Ectodermal cell (in vitro differentiated cells): ENCODE data around the gene GRB10.

Experiments
- H3K27ac ChIP-seq: 2 replicates; pipeline ENCODE4 v1.7.0; 2013; ENCODE audit warnings: mild to moderate bottlenecking, low read depth, low read length; ENCODE audit not compliant: insufficient read depth, poor library complexity, severe bottlenecking
- H3K27me3 ChIP-seq: 2 replicates; pipeline ENCODE4 v1.7.0; 2013; ENCODE audit warnings: mild to moderate bottlenecking, low read length; ENCODE audit not compliant: insufficient read depth, control insufficient read depth, poor library complexity, severe bottlenecking
- H3K36me3 ChIP-seq: one replicate; pipeline ENCODE4 v1.7.0; 2013; ENCODE audit warnings: low read length; ENCODE audit not compliant: control insufficient read depth, insufficient read depth
- H3K4me1 ChIP-seq: one replicate; pipeline ENCODE4 v1.7.0; 2013; ENCODE audit warnings: low read length; ENCODE audit not compliant: control insufficient read depth, insufficient read depth
- H3K4me3 ChIP-seq: 2 replicates; pipeline ENCODE4 v1.7.0; 2013; ENCODE audit warnings: low read depth, low read length, control low read depth; ENCODE audit not compliant: insufficient read depth
- H3K9me3 ChIP-seq: 2 replicates; pipeline ENCODE4 v1.7.0; 2013; ENCODE audit warnings: mild to moderate bottlenecking, low read length, moderate library complexity; ENCODE audit not compliant: control insufficient read depth
- WGBS, 2 experiments: methylation state at CpG; one replicate each; pipeline ENCODE4 v1.1.7; 2013; ENCODE audit warnings: missing lambda C conversion rate in 2 of 2; 5-methylcytosine and 5-hydroxymethylcytosine counted together

GRB10 gene

DNA sequence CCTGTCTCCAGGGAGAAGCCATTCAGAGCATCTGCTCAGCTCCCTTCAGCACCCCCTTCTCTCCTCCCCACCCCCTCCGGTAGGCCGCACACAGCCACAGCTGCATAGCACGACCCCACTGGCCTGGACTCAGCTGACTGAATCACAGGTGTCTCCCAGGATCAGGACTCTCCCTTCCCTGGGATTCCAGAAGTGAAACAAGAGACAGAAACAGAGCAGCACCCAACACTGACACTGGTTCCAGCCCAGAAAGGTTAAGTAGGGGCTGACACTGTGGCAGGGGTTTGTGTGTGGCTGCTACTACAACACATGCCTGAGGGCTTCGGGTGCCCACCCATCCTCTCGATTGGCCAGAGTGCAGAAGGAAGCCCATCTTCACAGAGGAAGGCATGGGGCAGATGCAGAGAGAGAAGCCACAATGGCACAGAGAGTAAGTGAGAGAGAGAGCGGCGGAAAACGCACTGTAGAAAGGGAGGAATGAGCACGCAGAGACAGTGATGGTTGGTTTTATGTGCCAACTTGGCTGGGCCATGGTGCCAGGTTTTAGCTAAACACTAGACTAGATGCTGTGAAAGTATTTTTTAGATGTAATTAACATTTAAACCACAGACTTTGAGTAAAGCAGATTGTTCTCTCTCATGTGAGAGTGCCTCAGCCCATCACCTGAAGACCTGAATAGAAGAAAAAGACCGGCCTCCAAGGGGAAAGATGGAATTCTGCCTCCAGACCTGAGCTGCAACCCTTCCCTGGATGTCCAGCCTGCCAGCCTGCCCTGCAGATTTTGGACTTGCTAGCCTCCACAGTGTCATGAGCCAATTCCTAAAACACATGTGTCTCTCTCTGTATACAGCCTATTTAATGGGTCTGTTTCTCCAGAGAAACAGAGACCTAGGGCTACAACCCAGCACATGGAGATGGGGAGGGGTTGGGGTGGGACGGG, 107.5 kb downstream of the GRB10 start:
- Histone ChIP-seq H3K4me1 (peaks cover 8% of the 10 kb centered on the region), H3K27me3 (no peaks in the 10 kb centered on the region), H3K27ac (no peak overlapping the region), H3K36me3 (no peaks in the 10 kb centered on the region), H3K9me3 (no peaks in the 10 kb centered on the region), H3K4me3 (no peak overlapping the region)
- 89 to 90% methylated on average over 11 of the region's 11 CpGs for WGBS, 2 experiments

DNA sequence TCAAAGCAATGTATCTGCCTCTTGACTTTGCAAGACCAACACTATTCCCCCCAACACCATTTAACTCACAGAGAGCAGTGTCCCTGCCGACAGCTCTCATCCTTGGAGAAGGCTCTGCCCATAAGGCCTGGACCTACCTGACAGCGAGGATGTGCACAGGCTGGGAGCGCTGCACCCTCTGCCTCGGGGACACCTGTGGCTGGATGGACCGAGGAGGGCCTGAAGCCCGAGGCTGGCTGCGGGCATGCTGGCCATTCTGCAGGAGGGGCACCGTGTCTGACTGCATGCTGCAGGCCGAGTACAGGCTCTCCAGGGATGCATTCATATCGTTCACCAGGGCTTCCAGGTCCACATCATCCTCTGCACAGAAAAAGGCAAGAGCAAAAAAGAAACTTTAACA, 108.4 kb downstream of the GRB10 start:
- H3K4me1 ChIP-seq, result peaks cover 8% of the 10 kb centered on the region
- no peak overlapping the region for H3K4me3 ChIP-seq
- H3K36me3 ChIP-seq, result no peaks in the 10 kb centered on the region
- no peaks in the 10 kb centered on the region for H3K27me3 ChIP-seq
- 88 to 89% methylated on average over 10 of the region's 10 CpGs for WGBS, 2 experiments
- H3K9me3 ChIP-seq, result no peaks in the 10 kb centered on the region
- no peak overlapping the region for H3K27ac ChIP-seq

DNA sequence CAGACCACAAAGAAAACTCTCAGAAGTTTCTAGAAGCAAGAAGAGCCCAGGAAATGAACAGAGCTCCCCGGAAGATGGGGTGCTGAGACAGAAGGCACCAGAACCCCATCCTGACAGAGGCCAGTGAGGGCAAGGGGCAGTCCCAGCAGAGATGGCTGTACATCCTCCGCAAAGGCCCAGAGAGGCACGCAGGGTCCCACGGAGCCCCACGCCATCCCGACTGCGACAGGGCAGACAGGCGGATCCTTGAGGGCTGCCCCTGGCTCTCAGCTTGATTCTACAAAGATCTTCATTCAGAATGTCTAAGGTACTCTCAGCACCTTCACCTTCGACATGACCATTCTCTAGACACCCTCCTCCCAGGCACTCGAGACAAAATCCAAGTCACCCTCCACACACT, 109.6 kb downstream of the GRB10 start:
- no peaks in the 10 kb centered on the region for H3K9me3 ChIP-seq
- H3K4me1 ChIP-seq, result peaks cover 8% of the 10 kb centered on the region
- no peaks in the 10 kb centered on the region for H3K27me3 ChIP-seq
- 92 to 96% methylated on average over 10 of the region's 10 CpGs for WGBS, 2 experiments
- H3K36me3 ChIP-seq, result no peaks in the 10 kb centered on the region
- H3K27ac ChIP-seq, result no peak overlapping the region
- no peak overlapping the region for H3K4me3 ChIP-seq

DNA sequence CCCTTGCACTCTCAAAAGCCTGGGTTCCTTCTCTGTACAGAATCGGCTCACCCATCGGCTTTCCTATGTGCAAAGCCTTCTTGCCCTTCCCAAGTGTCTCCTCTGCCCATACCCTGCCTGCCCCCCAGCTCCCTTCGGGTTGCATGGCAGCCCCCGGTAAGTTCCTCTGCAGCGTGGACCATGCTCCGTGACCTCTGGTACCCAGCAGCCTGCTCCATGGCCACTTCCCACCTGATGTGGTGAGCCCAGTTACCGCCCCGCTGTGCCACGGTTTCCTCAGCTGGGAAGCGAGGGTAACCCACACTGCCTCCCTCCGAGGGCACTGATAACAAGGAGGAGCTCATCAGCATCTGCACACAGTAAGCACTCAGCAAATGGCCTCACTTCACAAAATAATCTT, 110.7 kb downstream of the GRB10 start:
- no peaks in the 10 kb centered on the region for H3K36me3 ChIP-seq
- H3K4me1 ChIP-seq, result peaks cover 7% of the 10 kb centered on the region

DNA sequence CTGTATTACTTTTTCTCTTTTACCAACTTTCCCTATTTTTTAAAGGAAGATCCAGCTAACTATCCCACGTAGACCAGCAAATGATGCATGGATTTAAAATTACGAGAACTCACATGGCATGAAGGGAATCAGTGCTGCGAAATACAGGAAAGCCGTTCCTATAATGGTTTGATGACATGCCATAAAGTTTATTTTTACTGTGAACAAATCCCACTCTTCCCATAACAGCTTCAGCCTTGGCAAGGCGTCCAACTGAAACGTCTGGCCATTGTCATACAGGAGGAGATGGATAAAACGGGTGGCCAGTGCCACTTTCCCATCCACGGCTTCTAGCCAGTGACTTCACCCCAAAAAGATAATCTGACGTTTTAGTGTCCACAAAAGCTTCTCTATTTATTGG, 111.3 kb downstream of the GRB10 start:
- H3K4me3 ChIP-seq, result no peak overlapping the region
- no peaks in the 10 kb centered on the region for H3K9me3 ChIP-seq
- H3K4me1 ChIP-seq, result peaks cover under 1% of the 10 kb centered on the region
- 92% methylated on average over 9 of the region's 9 CpGs for WGBS, 2 experiments
- H3K36me3 ChIP-seq, result no peaks in the 10 kb centered on the region
- H3K27ac ChIP-seq, result no peak overlapping the region
- no peaks in the 10 kb centered on the region for H3K27me3 ChIP-seq

More for the DNA sequence above, 110.7 kb downstream of the GRB10 start:
- Histone ChIP-seq H3K9me3 (no peaks in the 10 kb centered on the region), H3K27me3 (no peaks in the 10 kb centered on the region), H3K4me3 (no peak overlapping the region), H3K27ac (no peak overlapping the region)
- WGBS, 2 experiments, result 95% methylated on average over 11 of the region's 11 CpGs

DNA sequence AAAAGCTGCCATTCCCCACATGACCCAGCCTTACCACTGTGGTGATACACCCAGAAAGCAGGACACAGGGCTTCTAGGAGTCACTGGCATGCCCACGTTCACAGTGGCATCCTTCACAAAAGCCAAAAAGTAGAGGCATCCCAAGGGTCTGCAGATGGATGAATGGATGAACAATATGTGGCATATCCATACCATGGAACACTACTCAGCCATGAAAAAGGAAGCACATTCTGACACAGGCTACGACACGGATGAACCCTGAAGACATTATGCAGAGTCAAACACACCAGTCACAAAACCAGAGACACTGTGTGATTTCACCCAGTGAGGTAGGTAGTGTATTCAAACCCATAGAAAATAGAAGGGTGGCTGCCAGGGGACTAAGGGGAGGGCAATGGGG, 112.8 kb downstream of the GRB10 start:
- no peaks in the 10 kb centered on the region for H3K4me1 ChIP-seq
- 28 to 33% methylated on average over 3 of the region's 3 CpGs for WGBS, 2 experiments
- H3K9me3 ChIP-seq, result no peaks in the 10 kb centered on the region
- H3K27me3 ChIP-seq, result no peaks in the 10 kb centered on the region
- H3K27ac ChIP-seq, result no peak overlapping the region
- H3K4me3 ChIP-seq, result no peak overlapping the region
- no peaks in the 10 kb centered on the region for H3K36me3 ChIP-seq

DNA sequence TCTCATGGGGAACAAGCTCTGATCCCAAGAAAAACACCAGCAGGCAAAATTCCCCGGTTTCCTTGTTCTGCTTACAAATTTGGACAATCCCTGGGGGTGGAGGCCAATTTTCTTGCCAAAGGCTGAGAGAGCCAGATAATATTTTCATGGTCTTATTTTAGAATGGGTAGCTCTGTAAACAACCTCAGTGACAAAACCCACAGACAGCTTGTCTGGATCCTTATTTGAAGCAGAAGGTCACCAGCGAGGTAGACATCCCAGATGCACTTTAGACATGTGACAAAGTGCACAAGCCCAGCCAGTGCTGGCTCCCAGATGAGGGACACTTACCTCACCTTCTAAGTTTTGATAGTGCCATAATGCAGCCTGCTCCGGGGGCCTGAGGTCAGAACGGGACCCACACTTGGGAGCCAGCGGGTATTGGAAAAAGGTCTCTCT, 114.9 kb downstream of the GRB10 start:
- Histone ChIP-seq H3K4me1 (no peaks in the 10 kb centered on the region), H3K27me3 (no peaks in the 10 kb centered on the region), H3K4me3 (no peak overlapping the region), H3K9me3 (no peaks in the 10 kb centered on the region), H3K27ac (no peak overlapping the region), H3K36me3 (no peaks in the 10 kb centered on the region)
- 93 to 94% methylated on average over 5 of the region's 5 CpGs for WGBS, 2 experiments

DNA sequence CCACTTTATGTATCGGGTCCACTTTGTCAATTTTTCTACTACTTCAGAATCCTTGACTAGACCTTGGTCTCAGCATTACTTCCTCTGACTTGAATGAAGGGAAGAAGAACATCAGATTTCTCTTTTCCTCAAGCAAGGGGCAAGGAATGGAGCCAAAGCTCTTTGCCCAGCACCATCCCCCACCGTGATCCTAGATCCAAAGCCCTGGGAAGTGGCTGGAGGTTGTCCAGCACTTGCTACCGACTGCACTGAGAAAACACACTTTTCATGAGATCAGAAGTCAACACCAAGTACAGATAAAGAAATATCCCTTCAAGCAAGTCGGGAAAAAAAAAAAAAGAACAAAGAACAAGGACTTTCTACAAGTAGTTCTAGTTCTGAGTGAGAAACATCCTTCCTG, 115.4 kb downstream of the GRB10 start:
- H3K36me3 ChIP-seq, result no peaks in the 10 kb centered on the region
- 91 to 97% methylated on average over 4 of the region's 4 CpGs for WGBS, 2 experiments

DNA sequence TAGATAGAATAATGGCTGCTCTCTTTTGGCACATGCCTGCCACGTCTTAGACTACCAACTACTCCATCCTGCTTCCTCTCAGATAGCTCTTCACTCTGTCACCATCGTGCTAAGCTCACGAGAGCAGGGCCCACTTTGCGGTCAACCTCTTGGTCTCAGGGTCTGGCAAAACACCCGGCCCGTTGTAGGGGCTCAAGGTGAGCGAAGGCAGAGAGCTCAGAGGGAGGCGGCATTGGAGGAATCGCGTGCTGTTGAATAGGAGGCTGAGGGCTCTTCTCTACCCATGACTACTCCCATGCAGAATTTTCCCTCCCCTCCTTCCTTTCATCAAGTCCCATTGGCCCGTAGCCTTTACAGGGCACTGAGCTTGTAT, 116.6 kb downstream of the GRB10 start:
- Histone ChIP-seq H3K27me3 (no peaks in the 10 kb centered on the region), H3K4me3 (no peak overlapping the region), H3K4me1 (no peaks in the 10 kb centered on the region), H3K27ac (no peak overlapping the region), H3K36me3 (peaks cover 4% of the 10 kb centered on the region), H3K9me3 (no peaks in the 10 kb centered on the region)
- WGBS, 2 experiments, result 95% methylated on average over 11 of the region's 11 CpGs

More for the DNA sequence above, 115.4 kb downstream of the GRB10 start:
- Histone ChIP-seq H3K27me3 (no peaks in the 10 kb centered on the region), H3K4me1 (no peaks in the 10 kb centered on the region), H3K9me3 (no peaks in the 10 kb centered on the region), H3K27ac (no peak overlapping the region), H3K4me3 (no peak overlapping the region)

DNA sequence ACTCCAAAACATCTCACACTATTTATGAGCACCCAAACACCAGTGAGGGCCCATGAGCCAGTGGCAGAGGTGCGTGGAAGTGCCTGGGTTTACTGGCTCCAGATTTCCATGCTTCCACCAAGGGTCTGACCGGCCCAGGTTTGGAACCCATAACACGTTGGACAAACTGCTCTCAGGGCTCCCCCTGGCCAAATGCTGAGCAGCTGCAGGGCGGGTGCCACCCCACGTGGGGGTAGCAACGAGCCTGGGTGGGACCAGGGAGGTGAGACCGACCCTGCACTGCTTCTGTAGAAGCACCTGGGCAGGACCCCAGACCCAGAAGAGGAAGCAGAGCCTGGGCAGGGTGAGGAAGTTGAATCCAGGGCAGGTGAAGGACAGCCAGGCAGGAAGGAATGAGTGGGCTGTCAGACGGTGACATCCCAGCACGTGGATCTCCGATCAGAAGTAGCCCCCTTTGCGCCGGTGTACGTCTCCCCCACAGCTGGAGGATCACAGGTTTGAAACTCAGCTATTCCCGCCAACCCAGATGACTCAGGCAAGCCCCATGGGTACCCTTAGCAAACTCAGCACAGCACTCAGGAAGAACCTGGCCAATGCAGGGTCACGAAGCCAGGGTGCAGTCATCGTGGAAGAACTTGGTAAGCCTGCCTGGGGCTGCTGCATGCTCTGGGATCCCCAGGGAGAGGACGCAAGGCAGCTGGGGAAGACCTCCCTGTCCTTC, 117.1 kb downstream of the GRB10 start:
- H3K9me3 ChIP-seq, result no peaks in the 10 kb centered on the region
- no peak overlapping the region for H3K4me3 ChIP-seq
- peaks cover 4% of the 10 kb centered on the region for H3K36me3 ChIP-seq
- 92 to 93% methylated on average over 17 of the region's 17 CpGs for WGBS, 2 experiments
- no peaks in the 10 kb centered on the region for H3K4me1 ChIP-seq
- no peaks in the 10 kb centered on the region for H3K27me3 ChIP-seq
- H3K27ac ChIP-seq, result no peak overlapping the region
